Stimulated activated CD8-positive, alpha-beta memory T cell treated with anti-CD3 and anti-CD28 coated beads, Interleukin-2, amount 100 ng/mL, for 48 hours (primary cell): ENCODE measurements around the gene ASPHD2.
"Not testable (repeated sequence)": the region's sequence is repeated elsewhere in the genome, so short reads cannot be mapped to it uniquely, and the experiment has no call there.

Source experiments
- DNase-seq, 2 donors: peaks; one replicate each; pipeline ENCODE4 v3.0.0-alpha.2; 2020; ENCODE audit warnings: low read depth in 2 of 2

The ASPHD2 gene

GRCh38 chr22:26416670-26417276 is 12.3 kb upstream of the ASPHD2 start:
- DNase-seq: no peak

DNA sequence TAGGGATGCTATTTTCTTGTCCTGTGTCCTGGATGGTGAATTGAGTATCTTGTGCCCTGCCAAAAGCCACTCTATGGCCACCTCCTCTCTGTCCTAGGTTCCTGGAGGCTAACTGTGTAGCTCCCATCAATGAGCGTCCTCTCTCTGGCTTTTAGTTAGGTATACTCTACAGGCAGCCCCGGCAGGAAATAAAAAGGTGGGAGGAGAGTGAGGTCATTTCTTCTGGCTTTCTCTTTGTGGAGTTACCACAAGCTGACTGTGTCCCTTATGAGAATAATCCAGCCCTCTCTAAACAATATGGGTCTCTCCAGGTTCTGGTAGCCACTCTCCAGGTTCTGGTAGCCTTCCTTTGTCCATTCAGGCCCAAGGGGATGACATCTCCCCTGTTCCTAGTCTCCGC is 11.7 kb upstream of the ASPHD2 start:
- no peak for DNase-seq

GRCh38 chr22:26418620-26419019 is 10.4 kb upstream of the ASPHD2 start:
- no peak for DNase-seq

DNA sequence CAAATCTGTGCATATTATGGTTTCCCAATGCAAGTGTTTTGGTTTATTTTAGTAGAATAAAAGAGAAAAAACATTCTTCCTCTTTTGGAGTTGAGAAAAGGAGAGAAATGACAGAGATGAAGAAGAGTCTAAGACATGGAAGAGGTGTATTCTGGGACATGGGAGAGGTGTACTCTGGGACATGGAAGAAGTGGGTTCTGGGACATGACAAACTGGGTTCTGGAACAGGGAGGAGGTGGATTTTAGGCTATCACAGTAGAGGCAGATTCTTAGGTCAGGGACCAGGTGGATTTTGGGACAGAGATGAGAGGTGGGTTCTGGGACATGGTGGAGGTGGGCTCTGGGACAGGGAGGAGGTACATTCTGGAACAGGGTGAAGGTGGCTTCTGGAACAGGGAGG is 2.1 kb upstream of the ASPHD2 start:
- no peak for DNase-seq

DNA sequence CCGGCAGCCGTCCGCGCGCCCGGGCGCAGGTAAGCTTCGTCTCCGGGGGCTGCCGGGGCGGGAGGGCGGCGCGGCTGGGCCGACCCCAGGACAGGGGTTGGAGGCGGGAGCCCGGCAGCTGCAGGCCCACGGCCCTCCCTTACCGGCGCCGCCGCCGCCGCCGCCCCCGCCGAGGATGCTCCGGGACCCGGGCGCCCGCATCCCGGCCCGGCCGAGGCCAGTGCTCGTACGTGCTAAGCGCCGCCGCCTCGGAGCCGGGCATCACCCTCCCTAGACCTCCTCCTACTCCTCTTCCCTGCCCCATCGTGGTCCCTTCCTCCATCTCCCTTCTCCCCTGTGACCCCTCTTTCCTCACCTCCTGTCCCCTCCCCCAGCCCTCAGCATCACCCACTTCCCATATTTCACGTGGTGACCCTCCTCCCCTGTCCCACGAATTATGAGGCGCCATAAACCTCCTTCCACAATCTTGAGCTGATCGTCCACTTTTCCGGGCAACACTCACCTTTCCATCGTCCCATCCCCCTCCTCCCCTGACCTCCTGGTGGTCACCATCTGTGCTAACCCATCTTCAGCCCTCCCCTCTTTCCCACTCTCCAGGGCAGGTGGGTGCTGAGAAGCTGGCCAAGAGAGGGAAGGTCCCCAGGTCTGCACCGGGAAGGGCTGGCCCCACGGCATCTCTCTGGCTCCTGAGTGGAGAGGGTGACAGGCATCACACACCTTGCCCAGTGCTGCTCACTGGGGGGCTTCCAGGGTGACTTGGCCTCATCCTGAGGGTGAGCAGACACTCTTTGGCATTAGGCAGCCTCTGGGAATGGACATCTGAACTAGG is 612 bp downstream of the ASPHD2 start:
- no peak for DNase-seq

DNA sequence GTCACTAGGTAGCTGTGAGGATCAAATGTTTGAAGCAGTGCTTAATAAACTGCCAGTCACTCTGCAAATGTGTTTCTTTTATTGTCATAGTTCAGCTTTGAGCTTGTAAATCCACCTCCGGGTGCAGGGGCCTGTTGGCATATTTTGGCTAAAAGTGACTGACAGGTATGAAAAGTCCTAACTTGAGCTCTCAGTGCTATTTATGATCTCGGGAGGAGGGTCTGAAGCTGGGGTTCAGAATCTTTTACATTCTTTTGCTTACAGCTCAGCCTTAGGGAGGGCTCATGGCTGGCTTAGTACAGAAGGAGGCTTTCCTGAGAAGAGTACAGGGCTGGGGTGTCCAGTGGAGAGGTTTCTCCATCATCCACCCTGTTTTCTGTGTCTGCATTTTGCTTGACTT is 1.5 kb downstream of the ASPHD2 start:
- no peak for DNase-seq

DNA sequence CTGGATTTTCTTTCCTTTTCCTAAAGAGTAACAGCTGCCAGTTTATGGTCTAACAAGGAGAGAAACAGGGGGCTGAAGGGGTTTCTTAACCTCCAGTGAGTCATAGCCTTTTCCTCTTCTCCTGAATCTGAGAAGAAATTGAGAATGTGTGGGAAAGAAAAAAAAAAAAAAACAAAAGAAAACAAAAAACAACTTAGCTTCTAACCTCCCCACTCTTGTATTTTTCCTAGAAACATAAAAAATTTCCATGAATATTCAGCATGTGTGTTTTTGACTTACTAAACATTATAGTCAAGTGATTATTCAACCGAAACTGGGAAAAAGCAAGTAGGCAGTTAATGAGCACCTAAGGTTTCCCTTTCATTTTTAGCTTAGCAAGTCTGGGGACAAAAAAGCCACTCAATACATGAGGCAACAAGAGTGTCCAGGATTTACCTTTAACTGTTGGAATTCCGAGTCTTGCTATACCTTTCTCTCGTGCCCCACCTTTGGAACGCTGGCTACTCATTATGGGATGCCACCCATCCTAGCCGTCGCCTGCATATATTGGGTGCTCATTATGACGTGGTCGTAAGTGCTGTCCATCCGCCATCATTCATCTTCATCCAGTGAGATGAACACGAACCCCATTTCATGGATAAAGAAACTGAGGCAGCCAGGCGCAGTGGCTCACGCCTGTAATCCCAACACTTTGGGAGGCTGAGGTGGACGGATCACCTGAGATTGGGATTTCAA is 2.4 kb downstream of the ASPHD2 start:
- DNase-seq: no peak

GRCh38 chr22:26432619-26433311 is 3.7 kb downstream of the ASPHD2 start:
- no peak for DNase-seq

DNA sequence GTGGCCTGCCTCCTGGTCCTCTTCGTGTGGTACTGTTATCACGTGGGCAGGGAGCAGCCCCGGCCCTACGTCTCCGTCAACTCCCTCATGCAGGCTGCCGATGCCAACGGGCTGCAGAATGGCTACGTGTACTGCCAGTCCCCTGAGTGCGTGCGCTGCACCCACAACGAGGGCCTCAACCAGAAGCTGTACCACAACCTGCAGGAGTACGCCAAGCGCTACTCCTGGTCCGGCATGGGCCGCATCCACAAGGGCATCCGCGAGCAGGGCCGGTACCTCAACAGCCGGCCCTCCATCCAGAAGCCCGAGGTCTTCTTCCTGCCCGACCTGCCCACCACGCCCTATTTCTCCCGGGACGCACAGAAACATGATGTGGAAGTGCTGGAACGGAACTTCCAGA is 4.7 kb downstream of the ASPHD2 start:
- no peak for DNase-seq

GRCh38 chr22:26435327-26436093 is 6.5 kb downstream of the ASPHD2 start:
- no peak for DNase-seq

- no peak for DNase-seq
Observed at GRCh38 chr22:26436903-26437515, 7.9 kb downstream of the ASPHD2 start.

GRCh38 chr22:26437694-26438392 is 8.8 kb downstream of the ASPHD2 start:
- no peak for DNase-seq

- DNase-seq: not testable (repeated sequence)
Observed at GRCh38 chr22:26438776-26439175, 9.7 kb downstream of the ASPHD2 start.

- no peak for DNase-seq
Observed at GRCh38 chr22:26439559-26439958, 10.5 kb downstream of the ASPHD2 start.

DNA sequence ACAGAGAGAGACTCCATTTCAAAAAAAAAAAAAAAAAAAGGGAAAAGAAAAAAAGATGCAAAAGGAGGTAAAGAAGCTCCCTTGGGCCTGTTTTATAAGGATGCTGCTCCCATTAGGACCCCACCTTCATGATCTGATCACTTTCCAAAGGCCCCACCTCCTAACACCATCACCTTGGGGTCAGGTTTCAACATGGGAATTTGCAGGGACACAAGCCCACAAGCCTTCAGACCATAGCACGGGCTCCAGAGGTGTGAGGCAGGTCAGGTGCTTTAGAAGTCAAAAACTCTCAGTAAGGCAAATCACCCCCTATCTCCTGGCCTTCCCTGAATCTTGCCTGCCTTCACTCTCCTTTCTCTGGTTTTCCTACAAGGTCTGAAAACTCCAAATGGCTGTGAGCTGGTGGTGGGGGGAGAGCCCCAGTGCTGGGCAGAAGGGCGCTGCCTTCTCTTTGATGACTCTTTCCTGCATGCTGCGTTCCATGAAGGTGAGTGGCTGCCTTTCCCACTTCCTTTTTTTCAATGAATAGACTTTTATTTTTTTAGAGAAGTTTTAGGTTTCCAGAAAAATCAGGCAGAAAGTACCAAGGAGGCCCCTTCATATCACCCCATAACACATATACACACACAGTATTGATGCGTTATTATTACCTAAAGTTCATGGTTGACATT is 13.2 kb downstream of the ASPHD2 start:
- no peak for DNase-seq

GRCh38 chr22:26443901-26444690 is 15.0 kb downstream of the ASPHD2 start:
- DNase-seq: no peak

- DNase-seq: no peak
Observed at GRCh38 chr22:26444777-26445176, 15.7 kb downstream of the ASPHD2 start.

GRCh38 chr22:26445577-26446275 is 16.7 kb downstream of the ASPHD2 start:
- no peak for DNase-seq
